ENCODE data around the gene ARVCF.
"Not testable (repeated sequence)": the region's sequence is repeated elsewhere in the genome, so short reads cannot be mapped to it uniquely, and the experiment has no call there.

The ARVCF gene

GRCh38 chr22:19942157-19943081, 74.2 kb downstream of the ARVCF start:
- H3K27me3 ChIP-seq (ENCODE audit: control insufficient read depth, insufficient read depth, low read length): no peaks in the 10 kb centered on the region
- H3K36me3 ChIP-seq (ENCODE audit: control insufficient read depth, insufficient read depth, low read length): no peaks in the 10 kb centered on the region
- H3K4me3 ChIP-seq (ENCODE audit: low read depth, low read length): no peak overlapping the region
- H3K27ac ChIP-seq (ENCODE audit: low read depth, low read length): no peak overlapping the region
- no peaks in the 10 kb centered on the region for H3K9me3 ChIP-seq (ENCODE audit: control insufficient read depth, insufficient read depth, low read depth, low read length)
- peaks cover 12% of the 10 kb centered on the region; the same call in 1 of the 2 replicates for H3K4me1 ChIP-seq (ENCODE audit: control insufficient read depth, insufficient read depth, low read length)
- H3K9ac ChIP-seq (ENCODE audit: low read length): no peak overlapping the region

DNA sequence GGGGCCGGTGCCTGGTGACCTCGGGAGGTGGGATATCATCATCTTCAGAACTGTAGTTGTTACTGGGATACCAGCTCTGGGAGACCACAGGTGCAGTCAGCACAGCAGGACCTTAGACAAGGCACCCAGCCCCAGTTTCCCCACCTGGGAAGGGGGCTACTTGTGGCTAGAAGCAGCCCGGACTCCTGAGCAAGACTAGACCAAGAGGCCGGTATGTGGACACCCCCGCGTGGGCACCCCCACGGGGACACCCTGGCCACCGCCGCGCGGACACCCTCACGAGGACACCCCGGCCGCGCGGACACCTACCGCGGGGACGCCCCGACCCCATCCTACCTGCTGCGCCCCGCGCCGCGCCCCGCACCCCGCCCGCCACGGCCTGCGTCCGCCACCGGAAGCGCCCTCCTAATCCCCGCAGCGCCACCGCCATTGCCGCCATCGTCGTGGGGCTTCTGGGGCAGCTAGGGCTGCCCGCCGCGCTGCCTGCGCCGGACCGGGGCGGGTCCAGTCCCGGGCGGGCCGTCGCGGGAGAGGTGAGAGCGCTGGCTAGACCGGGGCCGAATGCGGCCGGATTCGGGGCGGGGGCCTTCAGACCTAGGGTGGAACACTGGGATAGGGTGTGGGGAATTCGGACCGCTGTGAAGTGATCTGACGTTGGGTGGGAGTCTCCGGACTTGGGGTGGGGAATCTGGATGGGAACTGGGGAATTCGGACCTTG, 75.1 kb downstream of the ARVCF start, which contains the start of the genes COMT and TXNRD2:
Gene COMT (plus strand): TSS at position 408 of the 718 bp plus-strand sequence. CDS start 20,755 bp downstream, outside the sequence.
Gene TXNRD2 (minus strand): TSS at position 454 of the 718 bp plus-strand sequence. CDS start 15 bp downstream, at position 439.
- H3K9me3 ChIP-seq (ENCODE audit: control insufficient read depth, insufficient read depth, low read depth, low read length): peaks cover 4% of the 10 kb centered on the region
- no peak within 1 kb of the TSS for H3K4me3 ChIP-seq (ENCODE audit: low read depth, low read length)
- H3K27ac ChIP-seq (ENCODE audit: low read depth, low read length): no peak within 1 kb of the TSS
- H3K9ac ChIP-seq (ENCODE audit: low read length): no peak within 1 kb of the TSS
- no peaks in the 10 kb centered on the region for H3K27me3 ChIP-seq (ENCODE audit: control insufficient read depth, insufficient read depth, low read length)
- H3K4me1 ChIP-seq (ENCODE audit: control insufficient read depth, insufficient read depth, low read length): peaks cover 12% of the 10 kb centered on the region; the same call in 1 of the 2 replicates
- H3K36me3 ChIP-seq (ENCODE audit: control insufficient read depth, insufficient read depth, low read length): no peaks in the 10 kb centered on the region

DNA sequence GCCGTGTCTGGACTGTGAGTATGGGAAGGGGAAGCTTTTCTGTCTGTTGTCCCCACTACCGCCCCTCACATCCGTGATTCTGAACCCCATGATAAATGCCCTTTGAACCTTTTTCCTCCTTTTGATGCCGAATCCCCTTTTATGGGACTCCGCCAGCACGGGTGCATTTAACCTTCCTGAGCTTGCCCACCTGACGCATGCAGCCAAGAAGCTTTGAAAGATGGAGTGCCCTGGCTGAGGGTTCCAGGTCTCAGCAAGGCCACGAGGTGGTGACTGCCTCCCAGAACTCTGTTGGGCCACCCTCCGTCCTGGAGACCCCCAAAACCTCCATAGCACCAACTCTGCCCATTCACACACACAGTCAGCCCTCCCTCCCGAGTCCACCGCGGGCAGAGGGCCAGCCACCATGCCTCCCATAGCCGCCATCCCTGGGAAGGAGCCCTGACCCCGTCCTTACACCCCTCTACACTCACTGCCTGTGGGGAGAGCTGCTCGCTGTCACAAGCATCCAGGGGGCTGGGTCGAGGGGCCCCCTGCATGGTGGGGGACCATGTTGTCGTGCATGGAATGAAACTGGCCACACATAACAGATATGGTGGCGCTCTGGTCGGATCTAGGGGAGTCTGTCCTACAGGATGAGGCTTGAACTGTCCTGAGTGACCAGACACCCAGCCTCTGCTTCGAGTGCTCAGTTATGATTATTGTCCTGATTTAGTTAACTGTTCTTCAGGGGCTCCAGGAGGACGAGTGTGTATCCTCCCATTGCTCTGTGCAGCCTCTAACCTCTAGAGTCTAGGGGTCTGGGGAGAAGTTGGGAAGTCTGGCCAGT, 75.9 kb downstream of the ARVCF start:
- Histone ChIP-seq H3K27ac (ENCODE audit: low read depth, low read length) (no peak overlapping the region), H3K4me3 (ENCODE audit: low read depth, low read length) (no peak overlapping the region), H3K9ac (ENCODE audit: low read length) (no peak overlapping the region), H3K27me3 (ENCODE audit: control insufficient read depth, insufficient read depth, low read length) (no peaks in the 10 kb centered on the region), H3K36me3 (ENCODE audit: control insufficient read depth, insufficient read depth, low read length) (no peaks in the 10 kb centered on the region), H3K4me1 (ENCODE audit: control insufficient read depth, insufficient read depth, low read length) (peaks cover 12% of the 10 kb centered on the region; the same call in 1 of the 2 replicates), H3K9me3 (ENCODE audit: control insufficient read depth, insufficient read depth, low read depth, low read length) (peaks cover 12% of the 10 kb centered on the region)

DNA sequence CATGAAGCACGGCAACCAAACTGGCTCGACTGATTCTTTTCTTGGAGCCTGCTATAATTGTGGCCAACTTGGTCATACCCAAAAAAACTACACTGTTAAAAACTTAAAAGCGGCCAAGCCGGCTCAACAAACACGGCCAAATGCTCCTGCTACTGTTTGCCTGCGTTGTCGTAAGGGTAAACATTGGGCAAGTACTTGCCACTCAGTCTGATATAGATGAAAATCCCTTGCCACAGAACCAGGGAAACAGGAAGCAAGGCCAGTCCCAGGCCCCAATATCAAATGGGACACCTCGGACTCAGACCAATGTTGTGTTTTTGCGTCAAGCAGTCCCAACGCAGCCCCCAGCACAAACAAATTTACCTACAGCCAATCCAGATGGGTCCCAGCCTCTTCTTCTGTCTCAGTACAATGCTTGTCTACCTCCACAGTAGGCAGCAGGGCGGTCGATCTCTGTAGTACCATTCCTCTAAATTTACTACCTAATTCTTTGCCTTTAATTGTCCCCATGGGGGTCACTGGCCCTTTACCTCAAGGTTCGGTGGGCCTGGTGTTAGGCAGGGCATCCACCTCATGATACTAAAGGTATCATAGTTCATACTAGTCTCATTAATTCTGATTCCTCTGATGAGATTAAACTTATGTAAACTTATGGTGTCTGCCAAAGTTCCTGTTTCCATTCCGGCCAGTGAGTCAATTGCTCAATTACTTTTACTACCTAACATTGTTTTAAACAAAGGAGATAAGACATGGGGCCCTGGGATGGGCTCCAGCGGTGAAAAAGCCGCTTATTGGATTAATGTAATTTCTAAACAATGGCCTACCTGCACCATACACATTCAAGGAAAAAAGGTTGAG, 78.8 kb downstream of the ARVCF start:
- Histone ChIP-seq H3K9me3 (ENCODE audit: control insufficient read depth, insufficient read depth, low read depth, low read length) (peaks cover 15% of the 10 kb centered on the region), H3K4me1 (ENCODE audit: control insufficient read depth, insufficient read depth, low read length) (peaks cover 3% of the 10 kb centered on the region; the same call in 1 of the 2 replicates), H3K4me3 (ENCODE audit: low read depth, low read length) (no peak overlapping the region), H3K27me3 (ENCODE audit: control insufficient read depth, insufficient read depth, low read length) (no peaks in the 10 kb centered on the region), H3K9ac (ENCODE audit: low read length) (no peak overlapping the region), H3K36me3 (ENCODE audit: control insufficient read depth, insufficient read depth, low read length) (no peaks in the 10 kb centered on the region), H3K27ac (ENCODE audit: low read depth, low read length) (no peak overlapping the region)

GRCh38 chr22:19936513-19936912, 80.1 kb downstream of the ARVCF start:
- H3K4me3 ChIP-seq (ENCODE audit: low read depth, low read length): no peak overlapping the region
- H3K9ac ChIP-seq (ENCODE audit: low read length): no peak overlapping the region
- peaks cover 15% of the 10 kb centered on the region for H3K9me3 ChIP-seq (ENCODE audit: control insufficient read depth, insufficient read depth, low read depth, low read length)
- no peaks in the 10 kb centered on the region for H3K4me1 ChIP-seq (ENCODE audit: control insufficient read depth, insufficient read depth, low read length)
- no peaks in the 10 kb centered on the region for H3K27me3 ChIP-seq (ENCODE audit: control insufficient read depth, insufficient read depth, low read length)
- no peaks in the 10 kb centered on the region for H3K36me3 ChIP-seq (ENCODE audit: control insufficient read depth, insufficient read depth, low read length)
- no peak overlapping the region for H3K27ac ChIP-seq (ENCODE audit: low read depth, low read length)

- not testable (repeated sequence) for H3K27ac ChIP-seq (ENCODE audit: low read depth, low read length); H3K4me1 ChIP-seq (ENCODE audit: control insufficient read depth, insufficient read depth, low read length); H3K36me3 ChIP-seq (ENCODE audit: control insufficient read depth, insufficient read depth, low read length); H3K9ac ChIP-seq (ENCODE audit: low read length); H3K27me3 ChIP-seq (ENCODE audit: control insufficient read depth, insufficient read depth, low read length); H3K4me3 ChIP-seq (ENCODE audit: low read depth, low read length)
- peaks cover 15% of the 10 kb centered on the region for H3K9me3 ChIP-seq (ENCODE audit: control insufficient read depth, insufficient read depth, low read depth, low read length)
Measured at GRCh38 chr22:19935123-19935718, 81.4 kb downstream of the ARVCF start.

DNA sequence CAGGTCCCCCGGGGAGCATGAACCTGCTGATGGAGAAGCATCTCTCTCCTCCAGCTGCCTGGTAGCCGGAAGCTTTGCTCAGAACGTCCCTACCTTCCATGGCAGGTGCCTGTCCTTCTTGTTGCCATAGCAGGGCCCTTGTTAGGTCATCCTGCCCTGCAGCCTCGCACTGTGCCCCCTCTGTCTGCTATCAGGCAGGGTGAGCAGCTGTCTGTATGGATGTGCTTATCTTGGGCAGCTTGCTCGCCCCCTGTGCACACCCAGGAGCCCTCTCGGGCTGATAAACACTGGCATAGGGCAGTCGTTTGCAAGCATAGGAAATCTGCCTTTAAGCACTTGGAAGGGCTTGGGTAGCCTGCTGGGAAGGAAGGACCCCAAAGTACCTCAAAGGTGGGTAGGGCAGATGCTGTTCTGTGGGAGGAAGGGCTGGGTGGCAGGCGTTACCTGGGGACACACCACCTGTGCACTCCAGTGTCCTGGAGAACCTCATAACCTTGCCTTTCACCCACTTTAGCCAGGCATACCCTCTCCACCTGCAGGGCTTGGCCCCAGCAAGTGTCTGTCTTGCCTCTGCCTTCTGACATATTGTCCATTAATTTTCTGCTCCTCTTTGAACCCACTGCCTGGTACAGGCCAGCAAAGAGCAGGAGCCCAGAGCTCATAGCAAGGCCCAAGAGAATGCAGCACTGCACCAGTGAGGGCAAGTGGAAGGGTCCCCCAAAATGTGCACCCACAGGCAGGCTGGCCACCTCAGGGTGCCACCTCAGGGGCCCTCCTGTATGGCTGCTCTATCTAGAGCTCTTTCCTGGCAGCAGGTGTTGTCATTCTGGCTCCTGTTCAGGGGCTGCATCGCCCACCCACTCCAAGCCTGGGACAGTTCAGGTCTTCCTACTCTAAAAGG, 83.0 kb downstream of the ARVCF start:
- no peak overlapping the region for H3K9ac ChIP-seq (ENCODE audit: low read length)
- H3K4me3 ChIP-seq (ENCODE audit: low read depth, low read length): no peak overlapping the region
- H3K27ac ChIP-seq (ENCODE audit: low read depth, low read length): no peak overlapping the region
- H3K9me3 ChIP-seq (ENCODE audit: control insufficient read depth, insufficient read depth, low read depth, low read length): peaks cover 15% of the 10 kb centered on the region
- no peaks in the 10 kb centered on the region for H3K4me1 ChIP-seq (ENCODE audit: control insufficient read depth, insufficient read depth, low read length)
- no peaks in the 10 kb centered on the region for H3K36me3 ChIP-seq (ENCODE audit: control insufficient read depth, insufficient read depth, low read length)
- H3K27me3 ChIP-seq (ENCODE audit: control insufficient read depth, insufficient read depth, low read length): no peaks in the 10 kb centered on the region

DNA sequence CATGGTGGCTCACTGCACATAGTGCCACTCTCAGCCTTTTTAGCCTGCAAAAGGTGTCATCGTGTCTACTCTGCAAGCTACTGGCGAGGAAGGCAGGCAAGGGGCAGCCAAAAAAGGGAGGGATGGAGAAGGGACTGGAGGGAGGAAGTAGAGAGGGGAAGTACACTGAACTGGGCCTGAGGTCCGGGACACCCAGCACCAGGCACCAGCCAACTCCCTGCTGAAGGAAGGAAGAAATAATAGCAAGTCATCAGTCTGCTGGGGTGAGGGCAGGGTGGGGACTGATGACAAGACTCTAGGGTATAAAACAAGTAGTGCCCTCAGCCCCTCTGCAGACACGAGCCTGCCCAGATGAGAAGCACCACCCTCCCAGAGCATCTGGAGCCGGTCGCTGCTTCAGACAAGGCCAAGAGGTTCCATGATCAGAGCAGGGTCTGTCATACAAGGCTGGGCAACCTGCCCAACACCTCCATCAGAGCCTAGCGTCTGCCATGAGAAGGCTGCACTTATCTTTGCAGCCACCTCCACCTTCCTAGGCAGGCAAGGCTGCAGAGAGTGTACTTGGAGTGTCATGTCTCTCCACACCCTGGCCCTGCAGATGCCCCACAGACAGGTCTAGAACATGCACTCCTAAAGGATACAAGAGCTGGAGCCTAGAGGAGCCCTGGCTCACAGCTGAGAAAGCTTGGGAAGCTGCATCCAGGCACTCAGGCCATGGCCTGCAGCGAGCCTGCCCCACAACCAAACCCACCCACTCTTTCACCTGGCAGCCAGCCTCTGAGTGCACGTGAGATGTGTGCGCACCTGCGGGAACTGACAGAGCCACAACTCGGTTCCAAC, 84.0 kb downstream of the ARVCF start:
- no peaks in the 10 kb centered on the region for H3K36me3 ChIP-seq (ENCODE audit: control insufficient read depth, insufficient read depth, low read length)
- no peaks in the 10 kb centered on the region for H3K27me3 ChIP-seq (ENCODE audit: control insufficient read depth, insufficient read depth, low read length)
- H3K27ac ChIP-seq (ENCODE audit: low read depth, low read length): no peak overlapping the region
- no peak overlapping the region for H3K4me3 ChIP-seq (ENCODE audit: low read depth, low read length)
- H3K4me1 ChIP-seq (ENCODE audit: control insufficient read depth, insufficient read depth, low read length): no peaks in the 10 kb centered on the region
- peaks cover 15% of the 10 kb centered on the region for H3K9me3 ChIP-seq (ENCODE audit: control insufficient read depth, insufficient read depth, low read depth, low read length)
- no peak overlapping the region for H3K9ac ChIP-seq (ENCODE audit: low read length)
